H9 (cell line): ENCODE measurements around the gene IFNL3. TPM values are rescaled to one million over a fixed set of nuclear protein-coding genes. Genes with fewer than 3 reads are reported as not detected.
A peak's percentile ranks its signal among the peaks of the same experiment; 100 is the strongest.

Experiments used
- DNase-seq: peaks from one replicate; pipeline ENCODE4 v3.0.0-alpha.2; 2017
- H2AFZ ChIP-seq: one replicate; pipeline ENCODE4 v1.6.1; 2013; ENCODE audit warnings: mild to moderate bottlenecking, low read length, control low read depth, moderate library complexity
- H2AK5ac ChIP-seq: 2 replicates; pipeline ENCODE4 v1.6.1; 2013; ENCODE audit warnings: low read length, control low read depth, mixed read lengths; ENCODE audit not compliant: insufficient read length
- H2BK120ac ChIP-seq: one replicate; pipeline ENCODE4 v1.6.1; 2013; ENCODE audit warnings: low read depth, mild to moderate bottlenecking, low read length, control low read depth, inconsistent platforms; ENCODE audit not compliant: poor library complexity, severe bottlenecking
- H2BK12ac ChIP-seq: 2 replicates; pipeline ENCODE4 v1.6.1; 2013; ENCODE audit warnings: low read length, control low read depth, mixed read lengths, low read depth; ENCODE audit not compliant: insufficient read length
- H2BK15ac ChIP-seq: 2 replicates; pipeline ENCODE4 v1.6.1; 2013; ENCODE audit warnings: low read depth, low read length, control low read depth
- H2BK20ac ChIP-seq: one replicate; pipeline ENCODE4 v1.6.1; 2013; ENCODE audit warnings: low read depth, mild to moderate bottlenecking, low read length, control low read depth, inconsistent platforms; ENCODE audit not compliant: poor library complexity, severe bottlenecking
- H2BK5ac ChIP-seq: 2 replicates; pipeline ENCODE4 v1.6.1; 2013; ENCODE audit warnings: low read length, control low read depth, mixed read lengths; ENCODE audit not compliant: insufficient read length
- H3K14ac ChIP-seq: 2 replicates; pipeline ENCODE4 v1.6.1; 2013; ENCODE audit warnings: low read length, control low read depth; ENCODE audit not compliant: insufficient read depth
- H3K18ac ChIP-seq: 2 replicates; pipeline ENCODE4 v1.6.1; 2013; ENCODE audit warnings: low read depth, mild to moderate bottlenecking, mixed read lengths, low read length, control low read depth; ENCODE audit not compliant: insufficient read length
- H3K23ac ChIP-seq: 2 replicates; pipeline ENCODE4 v1.6.1; 2013; ENCODE audit warnings: low read length, control low read depth, mixed read lengths, low read depth; ENCODE audit not compliant: insufficient read length
- H3K23me2 ChIP-seq: 2 replicates; pipeline ENCODE4 v1.6.1; 2013; ENCODE audit warnings: low read depth, mild to moderate bottlenecking, mixed read lengths, low read length, control low read depth; ENCODE audit not compliant: insufficient read length, poor library complexity, severe bottlenecking
- H3K27ac ChIP-seq: 2 replicates; pipeline ENCODE4 v1.5.1; 2013; ENCODE audit warnings: low read length, control low read depth, mixed read lengths, low read depth; ENCODE audit not compliant: insufficient read length
- H3K27me3 ChIP-seq: 2 replicates; pipeline ENCODE4 v1.6.1; 2013; ENCODE audit warnings: low read length, control low read depth, inconsistent platforms; ENCODE audit not compliant: insufficient read depth
- H3K4ac ChIP-seq: 2 replicates; pipeline ENCODE4 v1.6.1; 2013; ENCODE audit warnings: low read depth, mild to moderate bottlenecking, control low read depth, inconsistent platforms, low read length, moderate library complexity
- H3K4me1 ChIP-seq: 2 replicates; pipeline ENCODE4 v1.6.1; 2013; ENCODE audit warnings: low read length, control low read depth, inconsistent platforms; ENCODE audit not compliant: insufficient read depth
- H3K4me2 ChIP-seq: 2 replicates; pipeline ENCODE4 v1.6.1; 2013; ENCODE audit warnings: low read length, control low read depth, mixed read lengths; ENCODE audit not compliant: insufficient read length, insufficient read depth
- H3K56ac ChIP-seq: 2 replicates; pipeline ENCODE4 v1.6.1; 2013; ENCODE audit warnings: low read depth, mild to moderate bottlenecking, mixed read lengths, low read length, control low read depth; ENCODE audit not compliant: insufficient read length
- H3K79me1 ChIP-seq: 2 replicates; pipeline ENCODE4 v1.6.1; 2013; ENCODE audit warnings: low read depth, mild to moderate bottlenecking, moderate library complexity, low read length, control low read depth, inconsistent platforms; ENCODE audit not compliant: insufficient read depth, poor library complexity, severe bottlenecking
- H3K79me2 ChIP-seq: 2 replicates; pipeline ENCODE4 v1.6.1; 2013; ENCODE audit warnings: low read length, control low read depth, inconsistent platforms; ENCODE audit not compliant: insufficient read depth
- H3K9ac ChIP-seq: 2 replicates; pipeline ENCODE4 v1.6.1; 2013; ENCODE audit warnings: low read length, control low read depth, mixed read lengths; ENCODE audit not compliant: insufficient read length; ENCODE audit errors: extremely low read depth
- H3K9me3 ChIP-seq: one replicate; pipeline ENCODE4 v1.6.1; 2013; ENCODE audit warnings: low read depth, low read length, inconsistent platforms; ENCODE audit not compliant: control insufficient read depth
- H3T11ph ChIP-seq: one replicate; pipeline ENCODE4 v1.6.1; 2013; ENCODE audit warnings: mild to moderate bottlenecking, low read length, control low read depth, inconsistent platforms
- H4K20me1 ChIP-seq: one replicate; pipeline ENCODE4 v1.6.1; 2013; ENCODE audit not compliant: control insufficient read depth, insufficient read length, insufficient read depth
- H4K5ac ChIP-seq: 2 replicates; pipeline ENCODE4 v1.6.1; 2013; ENCODE audit warnings: low read depth, mild to moderate bottlenecking, mixed read lengths, low read length, control low read depth; ENCODE audit not compliant: insufficient read length
- H4K8ac ChIP-seq: replicated peaks from 2 replicates; pipeline ENCODE4 v1.6.1; 2013; ENCODE audit warnings: low read length, control low read depth, mixed read lengths, low read depth; ENCODE audit not compliant: insufficient read length
- H4K91ac ChIP-seq: 2 replicates; pipeline ENCODE4 v1.6.1; 2013; ENCODE audit warnings: low read depth, mild to moderate bottlenecking, moderate library complexity, mixed read lengths, low read length, control low read depth; ENCODE audit not compliant: insufficient read length
- H3K27ac Mint-ChIP-seq, 3 experiments: 2 replicates in 2 of 3; 3 replicates in 1 of 3; pipeline ENCODE4 v1.8.0; 2020 to 2021; ENCODE audit warnings: mixed read lengths in 3 of 3, mild to moderate bottlenecking in 1 of 3, moderate library complexity in 1 of 3
- H3K27me3 Mint-ChIP-seq: 2 replicates; pipeline ENCODE4 v1.8.0; 2021; ENCODE audit warnings: low read depth, mild to moderate bottlenecking, moderate library complexity, mixed read lengths
- H3K36me3 Mint-ChIP-seq, 3 experiments: 2 replicates in 2 of 3; 3 replicates in 1 of 3; pipeline ENCODE4 v1.8.0; 2020 to 2021; ENCODE audit warnings: low read depth in 3 of 3, mixed read lengths in 3 of 3; ENCODE audit not compliant: insufficient read depth in 1 of 3
- H3K4me1 Mint-ChIP-seq, 2 experiments: 2 replicates each; pipeline ENCODE4 v1.8.0; 2020; ENCODE audit warnings: mixed read lengths in 2 of 2
- H3K4me3 Mint-ChIP-seq, 2 experiments: 2 replicates in 1 of 2; 3 replicates in 1 of 2; pipeline ENCODE4 v1.8.0; 2020 to 2021; ENCODE audit warnings: mild to moderate bottlenecking in 2 of 2, mixed read lengths in 2 of 2, moderate library complexity in 1 of 2
- H3K9me3 Mint-ChIP-seq, 2 experiments: 2 replicates in 1 of 2; 3 replicates in 1 of 2; pipeline ENCODE4 v1.8.0; 2020; ENCODE audit warnings: mild to moderate bottlenecking in 2 of 2, mixed read lengths in 2 of 2, moderate library complexity in 1 of 2
- WGBS: extraction: QIAGEN DNeasy Blood & Tissue Kit; methylation state at CpG from one replicate; pipeline ENCODE4 v1.1.7; 2013; ENCODE audit warnings: missing lambda C conversion rate, low lambda C conversion rate, mixed read lengths; ENCODE audit not compliant: insufficient read length; ENCODE audit errors: extremely low coverage; 5-methylcytosine and 5-hydroxymethylcytosine counted together
- total RNA-seq: library from RNA; stranded (reverse); gene quantifications from 2 replicates; pipeline ENCODE4 v1.2.1, GENCODE V29; 2021
- TF ChIP-seq, protein P1 (sequence below): fragments of 200-600 bp; sonication (generic); conservative IDR thresholded peaks from 3 replicates; pipeline ENCODE4 v1.8.0; 2021; ENCODE audit warnings: antibody characterized with exemption, mild to moderate bottlenecking

IFNL3 gene
- total RNA-seq, 1 experiment from 2014 or later, result not detected

GRCh38 chr19:39202998-39203355, 41.8 kb downstream of the IFNL3 start:
- Histone ChIP-seq H2BK15ac (no peak overlapping the region), H3K4ac (no peak overlapping the region), H2AFZ (no peak overlapping the region), H4K20me1 (no peaks in the 10 kb centered on the region), H3K56ac (no peak overlapping the region), H3K14ac (no peak overlapping the region), H4K5ac (no peak overlapping the region), H3K23me2 (no peaks in the 10 kb centered on the region), H3K9me3 (no peaks in the 10 kb centered on the region), H3K27ac (no peak overlapping the region), H2BK12ac (no peak overlapping the region), H2BK5ac (no peak overlapping the region), H3K79me2 (no peaks in the 10 kb centered on the region), H3K18ac (no peak overlapping the region), H4K91ac (no peak overlapping the region), H3K79me1 (no peaks in the 10 kb centered on the region), H2BK20ac (no peak overlapping the region), H3K27me3 (peaks cover 2% of the 10 kb centered on the region; the same call in 1 of the 2 replicates), H2BK120ac (no peak overlapping the region), H3T11ph (no peak overlapping the region), H3K4me2 (no peak overlapping the region), H3K9ac (no peak overlapping the region), H4K8ac (no peak overlapping the region), H2AK5ac (no peak overlapping the region), H3K4me1 (no peaks in the 10 kb centered on the region), H3K23ac (no peak overlapping the region)
- H3K27me3 Mint-ChIP-seq, result peaks cover 45% of the 10 kb centered on the region
- no CpG with 5 or more reads among the region's 1 CpG for WGBS
- no peak overlapping the region for H3K4me3 Mint-ChIP-seq
- peak overlapping the region in 2 of 3 experiments; percentile 25 to 84; a peak in 2 of 7 replicates for H3K27ac Mint-ChIP-seq
- no peaks in the 10 kb centered on the region; a peak in 1 of 5 replicates for H3K9me3 Mint-ChIP-seq
- peaks cover 4 to 15% of the 10 kb centered on the region in 2 experiments for H3K4me1 Mint-ChIP-seq
- no peaks in the 10 kb centered on the region for H3K36me3 Mint-ChIP-seq
- TF ChIP-seq, protein P1, sequence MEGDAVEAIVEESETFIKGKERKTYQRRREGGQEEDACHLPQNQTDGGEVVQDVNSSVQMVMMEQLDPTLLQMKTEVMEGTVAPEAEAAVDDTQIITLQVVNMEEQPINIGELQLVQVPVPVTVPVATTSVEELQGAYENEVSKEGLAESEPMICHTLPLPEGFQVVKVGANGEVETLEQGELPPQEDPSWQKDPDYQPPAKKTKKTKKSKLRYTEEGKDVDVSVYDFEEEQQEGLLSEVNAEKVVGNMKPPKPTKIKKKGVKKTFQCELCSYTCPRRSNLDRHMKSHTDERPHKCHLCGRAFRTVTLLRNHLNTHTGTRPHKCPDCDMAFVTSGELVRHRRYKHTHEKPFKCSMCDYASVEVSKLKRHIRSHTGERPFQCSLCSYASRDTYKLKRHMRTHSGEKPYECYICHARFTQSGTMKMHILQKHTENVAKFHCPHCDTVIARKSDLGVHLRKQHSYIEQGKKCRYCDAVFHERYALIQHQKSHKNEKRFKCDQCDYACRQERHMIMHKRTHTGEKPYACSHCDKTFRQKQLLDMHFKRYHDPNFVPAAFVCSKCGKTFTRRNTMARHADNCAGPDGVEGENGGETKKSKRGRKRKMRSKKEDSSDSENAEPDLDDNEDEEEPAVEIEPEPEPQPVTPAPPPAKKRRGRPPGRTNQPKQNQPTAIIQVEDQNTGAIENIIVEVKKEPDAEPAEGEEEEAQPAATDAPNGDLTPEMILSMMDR, result no peak
- DNase-seq, result no peak
